WTC11 (cell line): ENCODE results near the gene INO80E. TPM values are rescaled to one million over a fixed set of nuclear protein-coding genes. Genes with fewer than 3 reads are reported as not detected.

Source experiments
- ATAC-seq: fragments of 200-7000 bp; cut with Tn5 transposase; 2 replicates; pipeline ENCODE4 v1.10.0; 2021; ENCODE audit warnings: mild to moderate bottlenecking, moderate library complexity
- CTCF ChIA-PET: fragments of 300-600 bp; sonication (Branson Sonifier 250); formaldehyde crosslinking; loops from one replicate; lab custom pipeline; 2021; ENCODE audit warnings: antibody characterized with exemption; lab: Charles Lee
- POLR2A ChIA-PET: fragments of 350-600 bp; sonication (Branson Sonifier 250); formaldehyde crosslinking; loops from one replicate; lab custom pipeline; 2021; ENCODE audit warnings: antibody characterized with exemption; lab: Charles Lee
- DNase-seq: peaks from one replicate; pipeline ENCODE4 v3.0.0; 2021; ENCODE audit warnings: low spot score
- H3K27ac Mint-ChIP-seq: 2 replicates; pipeline ENCODE4 v1.8.0; 2021; ENCODE audit warnings: mixed read lengths
- H3K27me3 Mint-ChIP-seq: 2 replicates; pipeline ENCODE4 v1.8.0; 2021; ENCODE audit warnings: low read depth, mild to moderate bottlenecking, moderate library complexity, mixed read lengths
- H3K36me3 Mint-ChIP-seq: 2 replicates; pipeline ENCODE4 v1.8.0; 2021; ENCODE audit warnings: mixed read lengths
- H3K4me1 Mint-ChIP-seq: 2 replicates; pipeline ENCODE4 v1.8.0; 2022; ENCODE audit warnings: mixed read lengths
- H3K4me3 Mint-ChIP-seq: 2 replicates; pipeline ENCODE4 v1.8.0; 2021; ENCODE audit warnings: mild to moderate bottlenecking, moderate library complexity, mixed read lengths
- H3K9me3 Mint-ChIP-seq: 2 replicates; pipeline ENCODE4 v1.8.0; 2021; ENCODE audit warnings: mixed read lengths
- ELF4 ChIP-seq: sonication (generic); formaldehyde crosslinking; IDR thresholded peaks from 2 replicates; pipeline ENCODE4 v1.8.1; 2022; ENCODE audit warnings: low read depth, mild to moderate bottlenecking, moderate library complexity, missing genetic modification reagents
- JAZF1 ChIP-seq: fragments of 250-450 bp; sonication (Bioruptor Pico); IDR thresholded peaks from 2 replicates; pipeline ENCODE4 v1.9.0; 2021; ENCODE audit warnings: moderate library complexity, mild to moderate bottlenecking, inconsistent platforms
- MYBL2 ChIP-seq: sonication (generic); formaldehyde crosslinking; IDR thresholded peaks from 2 replicates; pipeline ENCODE4 v1.8.1; 2023; ENCODE audit warnings: mild to moderate bottlenecking, moderate library complexity, missing genetic modification reagents
- RELA ChIP-seq: sonication (generic); formaldehyde crosslinking; IDR thresholded peaks from 2 replicates; pipeline ENCODE4 v1.8.1; 2022; ENCODE audit warnings: missing genetic modification reagents, mild to moderate bottlenecking, borderline replicate concordance
- total RNA-seq: library from RNA; stranded (reverse); gene quantifications from 3 replicates; pipeline ENCODE4 v1.2.3, GENCODE V29; 2021
- TF ChIP-seq, protein P1 (sequence below): sonication (generic); formaldehyde crosslinking; IDR thresholded peaks from 2 replicates; pipeline ENCODE4 v1.8.1; 2023; ENCODE audit warnings: mild to moderate bottlenecking, missing genetic modification reagents, borderline replicate concordance
- TF ChIP-seq, protein P2 (sequence below): sonication (generic); formaldehyde crosslinking; IDR thresholded peaks from 2 replicates; pipeline ENCODE4 v1.8.0; 2022; ENCODE audit warnings: missing genetic modification reagents
- TF ChIP-seq, protein P3 (sequence below): fragments of 250-450 bp; sonication (Bioruptor Pico); IDR thresholded peaks from 2 replicates; pipeline ENCODE4 v1.8.0; 2021; ENCODE audit warnings: mild to moderate bottlenecking

The INO80E gene
- total RNA-seq, 1 experiment from 2014 or later, result 101 TPM

DNA sequence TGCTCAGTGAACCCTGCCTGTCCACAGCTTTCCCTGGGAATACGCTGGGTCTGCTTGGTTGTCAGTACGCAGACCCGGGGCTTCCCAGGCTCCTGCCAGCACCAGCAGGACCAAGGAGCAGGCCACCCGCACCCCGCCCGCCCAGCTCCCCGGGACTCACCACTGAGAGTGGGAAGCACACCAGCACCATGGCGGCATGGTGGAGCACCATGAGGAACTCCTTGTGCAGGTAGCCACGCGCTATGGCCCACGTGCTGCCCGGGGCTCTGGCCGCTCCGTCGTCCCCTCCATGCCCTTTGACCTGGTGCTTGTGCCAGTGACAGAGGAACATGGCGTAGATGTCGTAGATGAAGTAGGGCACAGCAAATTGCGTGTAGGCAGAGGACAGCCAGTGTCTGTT is 30.4 kb downstream of the INO80E start (continued):
- TF ChIP-seq, protein P1, sequence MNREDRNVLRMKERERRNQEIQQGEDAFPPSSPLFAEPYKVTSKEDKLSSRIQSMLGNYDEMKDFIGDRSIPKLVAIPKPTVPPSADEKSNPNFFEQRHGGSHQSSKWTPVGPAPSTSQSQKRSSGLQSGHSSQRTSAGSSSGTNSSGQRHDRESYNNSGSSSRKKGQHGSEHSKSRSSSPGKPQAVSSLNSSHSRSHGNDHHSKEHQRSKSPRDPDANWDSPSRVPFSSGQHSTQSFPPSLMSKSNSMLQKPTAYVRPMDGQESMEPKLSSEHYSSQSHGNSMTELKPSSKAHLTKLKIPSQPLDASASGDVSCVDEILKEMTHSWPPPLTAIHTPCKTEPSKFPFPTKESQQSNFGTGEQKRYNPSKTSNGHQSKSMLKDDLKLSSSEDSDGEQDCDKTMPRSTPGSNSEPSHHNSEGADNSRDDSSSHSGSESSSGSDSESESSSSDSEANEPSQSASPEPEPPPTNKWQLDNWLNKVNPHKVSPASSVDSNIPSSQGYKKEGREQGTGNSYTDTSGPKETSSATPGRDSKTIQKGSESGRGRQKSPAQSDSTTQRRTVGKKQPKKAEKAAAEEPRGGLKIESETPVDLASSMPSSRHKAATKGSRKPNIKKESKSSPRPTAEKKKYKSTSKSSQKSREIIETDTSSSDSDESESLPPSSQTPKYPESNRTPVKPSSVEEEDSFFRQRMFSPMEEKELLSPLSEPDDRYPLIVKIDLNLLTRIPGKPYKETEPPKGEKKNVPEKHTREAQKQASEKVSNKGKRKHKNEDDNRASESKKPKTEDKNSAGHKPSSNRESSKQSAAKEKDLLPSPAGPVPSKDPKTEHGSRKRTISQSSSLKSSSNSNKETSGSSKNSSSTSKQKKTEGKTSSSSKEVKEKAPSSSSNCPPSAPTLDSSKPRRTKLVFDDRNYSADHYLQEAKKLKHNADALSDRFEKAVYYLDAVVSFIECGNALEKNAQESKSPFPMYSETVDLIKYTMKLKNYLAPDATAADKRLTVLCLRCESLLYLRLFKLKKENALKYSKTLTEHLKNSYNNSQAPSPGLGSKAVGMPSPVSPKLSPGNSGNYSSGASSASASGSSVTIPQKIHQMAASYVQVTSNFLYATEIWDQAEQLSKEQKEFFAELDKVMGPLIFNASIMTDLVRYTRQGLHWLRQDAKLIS, result no peak

DNA sequence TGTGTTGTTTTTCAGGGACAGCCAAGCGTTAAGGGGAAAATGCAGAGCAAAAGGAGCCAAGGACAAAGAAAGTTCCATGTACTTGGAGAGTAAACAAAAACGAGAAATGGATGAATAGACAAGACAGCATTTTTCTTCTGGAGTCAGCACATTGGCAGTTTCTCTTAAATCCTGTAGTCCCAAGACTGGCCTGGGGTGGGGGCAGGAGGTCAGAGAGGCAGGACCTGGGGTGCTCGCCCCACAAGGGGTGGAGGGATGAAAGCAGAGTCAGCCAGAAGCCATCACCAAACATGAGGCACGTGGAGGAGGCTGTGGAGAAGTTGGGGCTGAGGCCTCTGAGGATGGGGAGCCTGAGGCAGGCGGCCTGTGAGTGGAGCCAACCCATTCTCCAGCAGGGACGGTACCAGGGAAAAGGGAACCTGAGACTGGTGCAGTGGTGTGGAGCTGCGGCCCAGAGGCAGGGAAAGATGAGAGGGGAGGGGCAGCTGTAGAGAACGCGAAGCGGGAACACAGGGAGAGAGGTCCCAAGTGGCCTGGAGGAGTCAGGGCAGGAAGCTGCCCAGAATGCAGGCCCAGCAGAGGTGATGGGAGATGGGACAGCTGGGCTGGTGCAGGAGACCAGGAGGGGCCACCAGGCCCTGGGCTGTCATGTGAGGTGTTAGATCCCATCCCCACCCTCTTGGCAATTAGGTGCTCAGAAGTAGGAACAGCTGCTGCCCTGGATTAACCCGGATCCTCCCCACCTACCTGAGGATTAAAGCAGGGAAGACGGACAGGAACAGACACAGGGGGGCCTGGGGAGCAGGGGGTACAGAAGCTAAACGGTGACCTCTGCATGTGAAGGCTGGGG is 31.8 kb downstream of the INO80E start:
- POLR2A ChIA-PET, result interaction anchor here (0.9 kb wide), 1 partner anchor 46 kb away, joined by 3 read pairs; no protein-coding TSS in a partner anchor
- no peak; the same call in 1 of the 2 replicates for ATAC-seq

More for the DNA sequence above, 31.8 kb downstream of the INO80E start:
- Mint-ChIP-seq H3K9me3 (no peaks in the 10 kb centered on the region), H3K27ac (no peak overlapping the region), H3K4me1 (peaks cover 35% of the 10 kb centered on the region), H3K36me3 (no peaks in the 10 kb centered on the region), H3K4me3 (no peak overlapping the region), H3K27me3 (peaks cover 13% of the 10 kb centered on the region)
- CTCF ChIA-PET, result interaction anchor here (0.6 to 1.6 kb wide), 12 partner anchors 10 to 402 kb away, joined by 3 to 6 read pairs (median 3); partner anchors contain the start of genes DCTPP1 and SEZ6L2
- no peak for TF ChIP-seq RELA (CRISPR knock-in tag)
- TF ChIP-seq, protein P2, sequence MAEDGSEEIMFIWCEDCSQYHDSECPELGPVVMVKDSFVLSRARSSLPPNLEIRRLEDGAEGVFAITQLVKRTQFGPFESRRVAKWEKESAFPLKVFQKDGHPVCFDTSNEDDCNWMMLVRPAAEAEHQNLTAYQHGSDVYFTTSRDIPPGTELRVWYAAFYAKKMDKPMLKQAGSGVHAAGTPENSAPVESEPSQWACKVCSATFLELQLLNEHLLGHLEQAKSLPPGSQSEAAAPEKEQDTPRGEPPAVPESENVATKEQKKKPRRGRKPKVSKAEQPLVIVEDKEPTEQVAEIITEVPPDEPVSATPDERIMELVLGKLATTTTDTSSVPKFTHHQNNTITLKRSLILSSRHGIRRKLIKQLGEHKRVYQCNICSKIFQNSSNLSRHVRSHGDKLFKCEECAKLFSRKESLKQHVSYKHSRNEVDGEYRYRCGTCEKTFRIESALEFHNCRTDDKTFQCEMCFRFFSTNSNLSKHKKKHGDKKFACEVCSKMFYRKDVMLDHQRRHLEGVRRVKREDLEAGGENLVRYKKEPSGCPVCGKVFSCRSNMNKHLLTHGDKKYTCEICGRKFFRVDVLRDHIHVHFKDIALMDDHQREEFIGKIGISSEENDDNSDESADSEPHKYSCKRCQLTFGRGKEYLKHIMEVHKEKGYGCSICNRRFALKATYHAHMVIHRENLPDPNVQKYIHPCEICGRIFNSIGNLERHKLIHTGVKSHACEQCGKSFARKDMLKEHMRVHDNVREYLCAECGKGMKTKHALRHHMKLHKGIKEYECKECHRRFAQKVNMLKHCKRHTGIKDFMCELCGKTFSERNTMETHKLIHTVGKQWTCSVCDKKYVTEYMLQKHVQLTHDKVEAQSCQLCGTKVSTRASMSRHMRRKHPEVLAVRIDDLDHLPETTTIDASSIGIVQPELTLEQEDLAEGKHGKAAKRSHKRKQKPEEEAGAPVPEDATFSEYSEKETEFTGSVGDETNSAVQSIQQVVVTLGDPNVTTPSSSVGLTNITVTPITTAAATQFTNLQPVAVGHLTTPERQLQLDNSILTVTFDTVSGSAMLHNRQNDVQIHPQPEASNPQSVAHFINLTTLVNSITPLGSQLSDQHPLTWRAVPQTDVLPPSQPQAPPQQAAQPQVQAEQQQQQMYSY, result no peak
- no peak for TF ChIP-seq JAZF1 (CRISPR knock-in tag)
- TF ChIP-seq, protein P3, sequence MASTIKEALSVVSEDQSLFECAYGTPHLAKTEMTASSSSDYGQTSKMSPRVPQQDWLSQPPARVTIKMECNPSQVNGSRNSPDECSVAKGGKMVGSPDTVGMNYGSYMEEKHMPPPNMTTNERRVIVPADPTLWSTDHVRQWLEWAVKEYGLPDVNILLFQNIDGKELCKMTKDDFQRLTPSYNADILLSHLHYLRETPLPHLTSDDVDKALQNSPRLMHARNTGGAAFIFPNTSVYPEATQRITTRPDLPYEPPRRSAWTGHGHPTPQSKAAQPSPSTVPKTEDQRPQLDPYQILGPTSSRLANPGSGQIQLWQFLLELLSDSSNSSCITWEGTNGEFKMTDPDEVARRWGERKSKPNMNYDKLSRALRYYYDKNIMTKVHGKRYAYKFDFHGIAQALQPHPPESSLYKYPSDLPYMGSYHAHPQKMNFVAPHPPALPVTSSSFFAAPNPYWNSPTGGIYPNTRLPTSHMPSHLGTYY (CRISPR knock-in tag), result no peak
- TF ChIP-seq, protein P1, result no peak
- no peak for TF ChIP-seq MYBL2 (CRISPR knock-in tag)
- TF ChIP-seq ELF4, result no peak
- no peak for DNase-seq
